ENCODE data around the gene GTF2F2.
"Not testable (repeated sequence)": the region's sequence is repeated elsewhere in the genome, so short reads cannot be mapped to it uniquely, and the experiment has no call there.

The GTF2F2 gene

DNA sequence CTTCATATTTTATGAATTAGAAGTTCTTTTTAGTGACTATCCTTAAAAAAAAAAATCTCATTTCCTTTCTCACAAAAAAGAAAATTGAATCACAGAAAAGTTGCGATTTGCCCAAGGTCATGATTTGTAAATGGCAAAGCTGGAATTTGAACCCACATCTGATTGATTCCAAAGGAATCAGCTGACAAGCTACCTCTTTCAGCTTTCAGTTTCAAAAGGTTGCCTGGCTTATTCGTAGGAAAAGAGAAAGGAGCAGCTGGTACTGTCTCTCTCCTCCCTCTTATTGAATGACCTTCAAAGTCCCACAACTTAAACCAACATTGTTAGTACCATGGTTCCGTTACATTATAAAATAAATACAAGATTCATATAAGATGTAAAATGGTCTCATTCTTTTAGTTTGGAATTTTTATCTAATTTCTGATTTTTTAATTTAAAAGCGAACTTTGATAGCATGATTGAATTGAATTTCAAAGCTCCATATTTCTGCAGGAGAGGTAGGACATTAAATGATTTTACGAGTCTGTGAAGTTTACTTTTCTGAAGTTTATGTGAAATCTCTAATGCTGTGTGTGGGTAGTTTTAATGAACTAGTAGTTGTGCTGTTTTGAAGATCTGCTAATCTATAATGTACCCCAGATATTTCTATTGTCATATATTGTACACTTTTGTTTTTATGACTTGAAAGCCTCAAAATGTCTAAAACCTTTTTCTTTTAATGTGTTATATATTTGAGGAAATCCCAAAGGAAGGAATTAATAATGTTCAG is 99.0 kb downstream of the GTF2F2 start:
- no peak for DNase-seq

DNA sequence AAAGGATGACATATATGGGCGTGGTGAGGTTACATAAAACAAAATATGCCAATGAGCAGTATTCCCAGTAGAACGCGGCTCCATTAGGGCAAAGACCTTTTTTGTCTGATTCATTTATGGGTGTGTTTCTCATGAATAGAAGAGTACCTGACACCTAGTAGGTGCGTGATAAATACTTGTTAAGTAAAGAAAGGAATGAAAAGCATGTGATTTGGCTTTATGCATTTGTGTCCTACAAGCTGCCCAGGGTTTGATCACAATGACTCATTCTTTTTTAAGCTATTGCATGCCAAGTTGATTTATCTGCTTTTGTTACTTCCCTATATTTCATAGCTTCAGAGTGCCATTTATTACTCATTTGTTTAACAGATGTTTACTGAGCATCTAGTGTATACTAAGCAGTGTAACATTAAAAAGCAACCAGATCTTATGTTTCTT is 99.6 kb downstream of the GTF2F2 start:
- no peak for DNase-seq

DNA sequence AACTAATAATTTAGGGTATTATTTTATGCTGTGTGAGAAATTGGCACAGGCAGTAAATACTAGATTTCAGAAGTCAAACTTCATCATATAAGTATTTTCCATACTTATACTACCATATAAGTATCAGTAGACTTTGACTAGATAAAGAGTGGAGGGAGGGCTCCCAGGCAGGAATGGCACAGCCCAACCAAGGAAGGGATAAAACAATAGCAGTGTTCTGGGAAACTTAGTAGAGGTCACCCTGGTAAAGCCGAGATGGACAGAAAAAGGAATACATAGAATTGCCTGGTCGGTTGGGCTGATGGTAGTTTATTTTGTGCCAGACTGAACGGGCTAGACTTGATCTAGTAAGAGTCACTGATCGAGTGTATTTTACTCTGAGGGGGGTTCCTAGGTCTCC is 100.1 kb downstream of the GTF2F2 start:
- no peak for DNase-seq

DNA sequence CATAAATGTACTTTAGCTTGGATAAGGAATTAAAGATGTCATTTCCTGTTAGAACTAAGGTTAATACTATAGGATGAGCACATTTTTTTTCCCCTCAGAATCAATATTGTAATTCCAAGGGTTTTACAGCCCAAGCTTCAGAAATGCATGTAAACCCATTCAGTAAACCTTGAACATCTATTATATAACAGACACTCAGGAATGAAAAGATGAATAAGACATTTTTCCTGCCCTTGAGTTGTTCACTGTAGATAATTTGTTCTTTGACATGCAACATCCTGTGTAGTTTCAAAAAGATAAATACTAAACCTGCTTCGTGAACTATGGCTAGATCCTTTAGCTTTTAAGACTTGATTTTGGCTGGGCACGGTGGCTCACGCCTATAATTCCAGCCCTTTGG is 102.2 kb downstream of the GTF2F2 start:
- DNase-seq = no peak

DNA sequence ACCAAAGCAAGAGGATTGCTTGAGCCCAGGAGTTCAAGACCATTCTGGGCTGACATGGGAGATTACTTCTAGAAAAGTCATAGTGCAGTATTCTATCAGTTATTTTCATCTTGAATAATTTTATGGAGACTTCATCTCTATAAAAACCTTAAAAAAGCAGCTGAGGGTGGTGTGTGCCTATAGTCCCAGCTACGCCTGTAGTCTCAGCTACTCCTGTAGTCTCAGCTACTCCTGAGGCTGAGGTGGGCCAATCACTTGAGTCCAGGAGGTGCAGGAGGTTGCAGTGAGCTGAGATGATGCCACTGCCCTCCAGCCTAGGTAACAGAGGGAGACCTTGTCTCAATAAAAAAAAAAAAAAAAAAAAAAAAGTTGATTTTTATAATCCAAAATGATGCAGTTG is 102.6 kb downstream of the GTF2F2 start:
- no peak for DNase-seq

DNA sequence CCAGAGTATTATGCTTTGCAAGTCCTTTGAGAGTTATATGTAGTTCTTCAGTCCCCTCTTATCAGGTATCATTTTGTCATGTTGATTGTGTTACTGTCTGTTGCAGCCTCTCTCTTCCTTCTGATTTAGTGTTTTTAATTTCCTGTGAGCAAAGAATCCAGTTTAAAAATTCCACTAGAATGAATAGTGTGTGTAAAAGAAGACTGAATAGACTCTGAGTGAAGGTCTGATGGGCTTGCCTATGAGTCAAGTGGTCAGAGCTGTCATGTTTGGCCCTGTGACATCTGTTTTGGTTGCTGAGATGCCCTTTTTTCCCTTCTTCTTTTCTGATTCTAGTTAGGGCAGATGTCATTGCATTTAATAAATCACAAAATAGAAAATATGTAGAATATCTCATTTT is 103.9 kb downstream of the GTF2F2 start:
- DNase-seq = no peak

DNA sequence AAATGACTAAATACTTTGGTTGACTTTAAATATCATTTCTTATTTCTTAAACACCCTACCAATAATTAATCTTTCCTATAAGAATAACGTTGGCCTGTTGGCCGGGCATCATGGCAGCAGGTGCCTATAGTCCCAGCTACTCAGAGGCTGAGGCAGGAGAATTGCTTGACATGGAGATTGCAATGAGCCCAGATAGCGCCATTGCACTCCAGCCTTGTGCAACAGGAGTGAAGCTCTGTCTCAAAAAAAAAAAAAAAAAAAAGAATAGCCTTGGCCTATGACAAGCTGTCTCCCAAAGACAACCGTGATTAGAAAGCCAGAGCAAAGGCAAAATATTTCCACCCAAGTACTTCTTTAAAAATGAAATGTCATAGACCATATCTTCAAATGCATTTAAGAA is 105.1 kb downstream of the GTF2F2 start:
- no peak for DNase-seq

DNA sequence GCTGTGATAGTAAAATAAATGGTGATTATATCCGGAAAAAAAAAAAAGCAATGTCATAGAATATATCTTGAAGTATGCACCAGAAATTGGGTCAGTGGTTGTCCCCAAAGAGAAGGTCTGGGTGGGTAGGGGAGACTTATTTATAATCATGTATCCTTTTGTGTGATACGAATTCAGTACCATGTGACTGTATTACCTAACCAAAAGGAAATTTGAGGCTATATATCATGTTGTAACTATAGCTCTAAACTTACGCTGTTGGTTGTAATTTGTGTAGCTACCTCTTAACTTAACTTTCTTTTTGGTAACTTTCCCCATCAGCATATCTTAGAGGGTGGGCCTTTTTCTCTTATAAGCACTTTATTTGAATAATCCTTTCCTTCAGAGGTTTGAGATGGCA is 105.7 kb downstream of the GTF2F2 start:
- DNase-seq = no peak

DNA sequence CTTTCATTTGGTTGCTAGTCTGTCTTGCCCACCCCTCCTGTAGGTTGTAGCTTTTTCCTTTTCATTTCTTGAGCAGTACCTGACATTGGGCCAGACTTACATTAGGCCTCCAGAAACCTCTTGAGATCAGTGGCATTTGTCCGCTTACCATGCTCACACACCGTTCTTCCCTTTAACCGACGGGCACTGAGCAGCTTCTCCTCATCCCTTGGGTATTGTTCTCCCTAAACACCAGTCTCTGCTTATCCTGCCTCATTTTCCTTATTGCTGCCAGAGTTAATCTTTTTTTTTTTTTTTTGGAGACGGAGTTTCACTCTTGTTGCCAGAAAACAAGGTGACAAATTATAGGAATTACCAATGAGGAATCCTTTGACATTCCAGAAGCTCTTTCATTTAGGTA is 107.7 kb downstream of the GTF2F2 start:
- DNase-seq = no peak

DNA sequence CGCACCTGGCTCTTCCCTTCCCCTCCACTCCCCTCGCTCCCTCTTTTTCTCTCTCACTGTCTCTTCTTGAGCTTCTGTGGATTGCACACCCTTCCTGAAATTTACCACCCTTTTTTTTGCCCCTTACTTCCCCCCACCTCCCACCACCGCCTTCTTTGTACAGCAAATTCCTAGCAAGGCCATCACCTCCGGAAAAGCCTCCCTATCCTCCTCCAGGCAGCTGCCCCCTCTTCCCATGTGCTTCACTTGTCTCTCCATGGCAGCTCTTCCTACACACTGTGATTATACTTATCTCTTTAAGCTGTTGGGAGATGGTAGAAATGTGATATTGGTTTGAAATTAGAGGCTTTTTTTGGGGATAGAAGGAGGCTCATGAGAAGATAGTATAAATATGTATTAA is 108.9 kb downstream of the GTF2F2 start:
- DNase-seq = no peak

DNA sequence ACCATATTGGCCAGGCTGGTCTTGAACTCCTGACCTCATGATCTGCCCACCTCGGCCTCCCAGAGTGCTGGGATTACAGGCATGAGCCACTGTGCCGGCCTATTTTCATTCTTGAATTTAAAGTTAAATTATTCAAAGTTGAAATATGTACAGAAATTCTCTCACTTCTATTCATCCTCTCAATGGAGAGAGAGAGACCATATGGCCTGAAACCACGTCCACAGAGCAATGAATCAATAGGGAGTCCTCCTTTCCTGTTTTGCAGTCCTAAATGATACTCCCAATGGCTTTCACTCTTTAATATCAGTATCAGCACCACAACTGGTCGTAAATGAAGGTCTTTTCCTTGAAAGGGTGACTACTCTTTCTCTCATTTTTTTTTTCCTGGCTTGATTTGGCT is 111.0 kb downstream of the GTF2F2 start:
- no peak for DNase-seq

DNA sequence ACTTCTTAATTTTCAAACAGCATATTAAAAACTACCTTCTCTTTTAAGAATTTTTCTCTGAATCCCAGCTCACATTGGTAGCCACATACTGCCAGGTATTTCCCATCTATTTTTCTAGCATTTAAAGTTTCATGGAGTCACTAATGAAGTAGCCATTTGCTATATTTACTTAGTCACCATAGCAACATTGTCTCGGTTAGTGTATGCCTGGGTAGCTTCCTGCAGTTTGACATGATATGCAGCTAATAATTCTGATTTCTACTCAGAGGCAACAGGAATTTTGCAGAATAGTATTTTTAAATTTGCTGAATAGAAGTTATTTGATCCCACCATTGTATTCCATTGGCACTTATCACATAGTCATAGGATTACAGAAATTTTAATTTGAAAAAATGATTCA is 111.4 kb downstream of the GTF2F2 start:
- DNase-seq = no peak

DNA sequence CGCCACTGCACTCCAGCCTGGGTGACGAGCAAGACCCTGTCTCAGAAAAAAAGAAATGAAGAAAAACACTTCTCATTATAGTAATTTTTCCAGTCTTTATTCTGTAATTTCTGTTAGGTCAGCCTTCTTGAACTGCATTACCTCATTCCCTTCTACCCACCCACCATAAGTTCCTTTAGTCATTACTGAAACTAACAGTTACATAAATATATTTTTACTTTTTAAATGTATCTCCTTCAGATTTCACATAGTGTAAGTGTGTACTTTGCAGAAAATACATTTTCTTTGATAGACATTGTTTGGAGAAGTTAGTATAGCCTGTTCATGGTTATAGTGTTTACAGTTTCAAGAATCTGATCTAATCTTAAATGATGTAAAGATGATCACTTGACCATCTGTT is 112.3 kb downstream of the GTF2F2 start:
- DNase-seq = no peak

DNA sequence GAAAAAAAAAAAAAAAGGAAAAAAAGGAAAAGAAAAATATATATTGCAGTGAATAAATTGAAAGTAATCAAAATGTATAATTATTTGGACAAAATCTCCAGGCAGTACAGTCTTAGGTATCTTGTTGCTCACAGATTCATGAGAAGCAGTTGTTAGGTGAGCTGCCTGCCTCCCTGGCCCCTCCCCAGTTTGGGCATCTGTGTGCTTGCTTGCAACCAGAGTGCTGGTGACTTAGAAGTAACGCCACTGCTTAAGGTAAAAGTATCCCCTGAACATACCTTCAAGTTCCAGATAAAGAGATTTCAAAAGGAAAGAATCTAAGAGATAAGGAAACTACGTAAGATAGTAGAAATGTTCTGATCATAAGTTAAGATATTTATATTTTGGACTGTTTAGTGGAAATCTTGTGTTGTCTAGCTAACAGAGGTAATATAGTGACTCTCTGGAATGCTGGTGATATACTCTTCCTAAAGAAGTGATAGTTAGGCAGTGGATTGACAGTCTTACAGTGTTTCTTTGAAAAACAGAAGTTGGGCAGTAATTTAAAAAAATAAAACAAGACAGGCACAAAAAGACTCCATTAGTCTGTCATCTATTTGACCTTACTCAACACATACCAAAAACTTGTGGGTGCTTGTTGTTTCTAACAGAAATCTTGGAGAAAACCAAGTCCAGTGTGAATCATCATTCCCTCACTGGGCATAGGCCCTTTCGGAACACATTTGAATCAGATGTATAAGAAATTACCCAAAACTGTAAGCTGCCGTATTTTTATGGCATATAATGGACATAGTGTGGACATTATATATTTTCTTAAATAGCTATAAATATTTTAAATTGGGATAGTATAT is 118.9 kb downstream of the GTF2F2 start:
- DNase-seq = no peak

DNA sequence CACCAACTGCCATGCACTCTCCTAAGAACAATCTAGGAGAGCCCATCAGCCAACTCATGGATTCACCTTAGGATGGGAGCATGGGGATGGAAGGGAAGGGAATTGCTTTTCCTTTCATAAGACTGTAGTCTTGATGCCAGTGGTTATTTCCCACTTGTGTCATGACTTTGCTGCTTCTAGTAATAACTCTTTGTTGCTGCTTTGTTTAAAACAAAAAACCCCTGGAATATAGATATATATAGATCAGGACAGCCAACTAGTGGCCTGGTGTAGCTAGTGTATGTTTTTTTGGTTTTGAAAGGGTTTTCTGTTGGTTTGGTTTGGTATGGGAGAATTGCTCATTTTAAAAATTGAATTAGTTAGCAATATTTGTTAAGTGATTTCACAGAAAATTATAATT is 119.8 kb downstream of the GTF2F2 start:
- no peak for DNase-seq

DNA sequence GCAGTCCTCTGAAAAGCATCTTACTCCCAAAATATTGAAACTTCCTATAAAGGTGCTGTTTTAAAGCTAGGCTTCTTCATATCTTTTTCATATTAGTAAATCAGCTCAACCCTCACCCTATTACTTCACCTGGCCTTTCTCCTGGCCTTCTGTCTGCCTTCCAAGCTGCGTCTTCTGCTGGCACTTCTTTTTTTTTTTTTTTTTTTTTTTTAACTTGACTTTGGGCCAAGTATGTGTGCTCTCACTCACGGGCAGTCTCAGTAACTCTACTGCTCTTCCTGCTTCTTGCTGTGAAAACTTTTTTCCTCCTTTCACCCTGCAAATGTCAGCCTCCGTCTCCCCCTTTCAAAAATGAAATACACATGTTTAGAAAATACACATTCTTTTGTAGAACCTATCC is 121.8 kb downstream of the GTF2F2 start:
- no peak for DNase-seq

DNA sequence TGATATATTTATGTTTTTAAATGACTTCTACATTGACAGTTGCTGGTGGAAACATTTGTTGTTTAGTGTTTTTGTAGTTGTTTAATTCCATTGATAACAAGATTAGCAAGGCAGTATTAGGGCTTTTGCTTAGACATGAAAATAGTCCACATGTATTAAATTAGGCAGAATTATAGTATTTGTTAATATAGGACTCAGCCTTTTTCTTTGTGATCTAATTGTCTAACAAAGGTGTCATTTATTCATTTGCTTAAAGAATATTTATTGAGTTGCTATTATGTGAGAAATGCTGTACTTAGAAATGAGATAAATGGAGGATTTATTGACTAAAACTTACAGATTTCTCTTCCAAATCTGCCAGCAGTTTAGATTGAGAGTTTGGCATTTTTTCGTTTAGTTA is 122.2 kb downstream of the GTF2F2 start:
- no peak for DNase-seq

DNA sequence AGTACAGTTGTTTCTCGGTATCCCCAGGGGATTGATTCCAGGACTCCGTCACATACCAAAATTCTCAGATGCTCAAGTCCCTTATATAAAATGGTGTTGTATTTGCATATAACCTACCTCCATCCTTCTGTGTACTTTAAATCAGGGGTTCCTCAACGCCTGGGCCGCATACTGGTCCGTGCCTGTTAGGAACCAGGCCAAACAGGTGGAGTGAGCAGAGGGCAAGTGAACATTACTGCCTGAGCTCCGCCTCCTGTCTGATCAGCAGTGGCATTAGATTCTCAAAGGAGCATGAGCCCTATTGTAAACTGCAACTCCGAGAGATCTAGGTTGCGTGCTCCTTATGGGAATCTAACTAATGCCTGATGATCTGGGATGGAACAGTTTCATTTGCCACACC is 122.8 kb downstream of the GTF2F2 start:
- DNase-seq = no peak

DNA sequence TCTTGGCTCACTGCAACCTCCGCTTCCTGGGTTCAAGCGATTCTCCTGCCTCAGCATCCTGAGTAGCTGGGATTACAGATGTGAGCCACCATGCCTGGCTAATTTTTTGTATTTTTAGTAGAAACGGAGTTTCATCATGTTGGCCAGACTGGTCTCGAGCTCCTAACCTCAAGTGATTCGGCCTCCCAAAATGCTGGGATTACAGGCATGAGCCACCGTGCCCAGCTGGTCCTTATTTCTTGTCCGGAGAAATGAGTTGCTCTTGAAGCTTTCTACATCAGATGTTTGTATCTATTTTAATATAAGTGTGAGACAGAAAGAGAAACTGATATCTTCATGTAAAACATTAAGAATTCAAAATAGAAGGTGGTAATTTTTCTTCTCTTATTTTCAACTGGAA is 124.4 kb downstream of the GTF2F2 start:
- DNase-seq = not testable (repeated sequence)

DNA sequence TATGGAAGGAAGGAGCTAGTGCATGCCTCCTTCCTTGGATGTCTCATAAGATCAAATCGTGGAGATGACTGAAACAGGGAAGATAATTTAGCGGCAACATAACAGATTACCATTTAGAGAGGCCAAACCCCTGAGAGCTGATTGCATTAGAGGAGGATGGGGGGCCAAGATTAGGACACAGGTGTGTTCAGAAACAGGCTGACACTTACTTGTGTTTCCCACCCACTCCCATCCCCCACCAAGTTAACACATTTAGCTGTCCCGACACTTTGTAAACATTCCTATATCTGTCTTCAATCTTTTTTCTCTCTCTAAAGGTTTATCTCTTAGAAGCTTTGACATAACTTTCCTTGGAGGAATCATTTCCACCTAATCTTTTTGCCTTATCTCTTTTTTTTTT is 129.4 kb downstream of the GTF2F2 start:
- DNase-seq = no peak

DNA sequence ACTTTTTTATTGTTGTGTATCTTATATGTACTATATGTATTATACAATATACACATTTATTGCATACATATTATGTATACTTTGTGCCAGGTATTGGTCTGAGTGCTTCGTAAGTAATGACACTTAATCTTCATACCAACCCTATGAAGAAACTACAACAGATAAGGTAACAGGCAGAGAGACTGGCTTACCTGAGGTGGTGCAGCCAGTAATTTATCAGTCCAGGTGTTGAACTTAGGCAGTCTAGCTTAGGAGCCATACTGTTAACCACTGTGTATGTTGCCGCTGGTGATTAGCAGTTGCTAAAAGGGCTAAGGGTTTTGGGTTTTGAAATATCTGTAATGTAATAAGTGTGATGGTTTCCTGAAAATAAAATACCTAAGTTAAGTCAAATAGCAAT is 134.1 kb downstream of the GTF2F2 start:
- no peak for DNase-seq

DNA sequence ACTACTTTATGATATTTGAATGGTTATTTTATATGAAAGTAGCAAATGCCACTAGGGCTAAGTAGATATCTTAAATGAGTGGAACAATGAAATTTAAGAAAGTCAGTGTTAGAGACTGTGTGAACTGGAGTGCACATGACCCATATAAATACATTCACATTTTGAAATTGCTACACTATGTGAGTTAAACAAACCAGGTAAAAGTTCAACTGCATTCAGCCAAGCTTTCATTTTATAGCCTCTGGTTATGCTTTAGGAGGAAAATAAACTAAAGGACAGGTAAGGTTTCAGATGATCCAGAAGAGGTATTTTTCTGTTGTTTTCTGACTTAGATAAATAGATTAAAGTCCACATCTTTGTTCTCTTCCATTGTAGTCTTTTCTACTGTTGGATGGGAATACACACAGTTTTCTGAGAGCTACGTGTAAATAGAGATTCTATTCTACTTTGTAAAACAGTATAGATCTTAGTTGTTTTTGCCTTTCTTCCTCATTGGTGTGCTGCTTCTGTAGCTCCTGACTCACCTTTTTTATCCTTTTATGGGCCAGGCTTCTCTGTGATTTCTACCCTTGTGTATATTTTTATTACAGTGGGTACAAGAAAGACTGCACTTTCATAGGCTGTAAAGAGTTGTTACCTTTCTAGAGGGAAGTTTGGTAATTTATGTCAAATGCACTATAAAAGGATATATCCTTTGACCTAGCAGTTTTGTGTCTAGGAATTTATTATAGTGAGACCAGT is 135.1 kb downstream of the GTF2F2 start:
- DNase-seq = no peak

DNA sequence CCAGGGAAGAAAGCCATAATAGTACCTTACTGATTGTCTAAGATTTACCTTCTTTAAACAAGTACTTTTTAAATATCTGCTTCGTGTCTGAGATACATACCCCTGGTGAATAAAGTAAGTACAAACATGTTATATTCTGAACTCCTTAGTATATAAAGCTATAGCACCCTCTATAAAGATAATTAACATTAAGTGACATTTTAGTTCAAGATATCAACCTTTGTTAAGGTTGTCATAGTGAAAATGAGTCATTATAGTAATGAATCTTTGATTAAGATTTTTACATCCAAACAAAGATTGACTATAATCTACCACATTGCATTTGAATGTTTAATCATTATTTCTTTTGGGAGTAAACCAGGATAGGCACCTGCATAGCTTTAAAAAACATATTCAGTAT is 135.9 kb downstream of the GTF2F2 start:
- no peak for DNase-seq
